LNCaP clone FGC (cell line): Measurements from ENCODE around the gene CYP24A1.

ENCODE experiments used
- DNase-seq: peaks from one replicate; pipeline ENCODE4 v3.0.0-alpha.2; 2011; ENCODE audit warnings: low read depth
- H3K4me3 ChIP-seq: 2 replicates; pipeline ENCODE4 v1.5.1; 2011; ENCODE audit warnings: mild to moderate bottlenecking, low read depth, low read length, control low read depth
- CTCF ChIP-seq: IDR thresholded peaks from 2 replicates; pipeline ENCODE4 v1.5.1; 2012; ENCODE audit warnings: mild to moderate bottlenecking; ENCODE audit not compliant: control insufficient read depth, insufficient read depth; ENCODE audit errors: extremely low read depth

The CYP24A1 gene

GRCh38 chr20:54107600-54108325 lies 66.0 kb downstream of the CYP24A1 start:
- TF ChIP-seq CTCF = no peak
- no peak for DNase-seq
- H3K4me3 ChIP-seq = no peak overlapping the region

- no peak for DNase-seq
- TF ChIP-seq CTCF = no peak
- H3K4me3 ChIP-seq = no peak overlapping the region
Observed at GRCh38 chr20:54107181-54107580, 66.6 kb downstream of the CYP24A1 start.

DNA sequence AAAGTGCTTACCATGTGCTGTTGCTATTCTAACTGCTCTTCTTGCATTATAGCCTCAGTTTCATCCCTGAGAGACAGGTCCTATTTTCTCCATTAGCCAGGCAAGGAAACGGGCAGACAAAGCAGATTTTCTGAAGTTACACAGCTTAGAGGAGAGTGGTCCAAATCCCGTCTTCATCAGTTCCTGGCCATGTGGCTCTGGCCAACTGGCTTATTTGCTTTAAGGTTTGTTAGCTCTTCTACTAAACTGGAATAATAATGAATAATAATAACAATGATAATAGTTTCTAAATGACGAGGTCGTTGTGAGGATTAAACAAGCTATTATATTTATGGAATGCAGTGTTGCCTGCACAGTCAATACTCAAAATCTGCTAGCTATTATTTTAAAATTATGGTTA lies 67.6 kb downstream of the CYP24A1 start:
- no peak for DNase-seq
- no peak for TF ChIP-seq CTCF
- no peak overlapping the region for H3K4me3 ChIP-seq

GRCh38 chr20:54105653-54106052 lies 68.1 kb downstream of the CYP24A1 start:
- no peak overlapping the region for H3K4me3 ChIP-seq
- TF ChIP-seq CTCF = no peak
- DNase-seq = no peak

- no peak for DNase-seq
- no peak overlapping the region for H3K4me3 ChIP-seq
- TF ChIP-seq CTCF = no peak
Observed at GRCh38 chr20:54104781-54105180, 69.0 kb downstream of the CYP24A1 start.

GRCh38 chr20:54103762-54104600 lies 69.8 kb downstream of the CYP24A1 start:
- no peak for DNase-seq
- TF ChIP-seq CTCF = no peak
- no peak overlapping the region for H3K4me3 ChIP-seq
